ENCODE measurements around the gene CAMK4.

CAMK4 gene

GRCh38 chr5:111507276-111507675 lies 283.1 kb downstream of the CAMK4 start:
- no peak overlapping the region for H3K4me3 ChIP-seq (ENCODE audit: low read length)
- no peak for TF ChIP-seq CTCF (conservative IDR thresholded peaks at IDR 0.05; ENCODE audit: low read depth, low read length)

GRCh38 chr5:111509119-111509518 lies 284.9 kb downstream of the CAMK4 start:
- no peak overlapping the region for H3K4me3 ChIP-seq (ENCODE audit: low read length)
- no peak for TF ChIP-seq CTCF (conservative IDR thresholded peaks at IDR 0.05; ENCODE audit: low read depth, low read length)
- no peak for DNase-seq (ENCODE audit: low read depth)

More at GRCh38 chr5:111507276-111507675, 283.1 kb downstream of the CAMK4 start:
- DNase-seq (ENCODE audit: low read depth) = no peak

- peak; percentile 14 for DNase-seq (ENCODE audit: low read depth)
- peak overlapping the region; percentile 92 for H3K4me3 ChIP-seq (ENCODE audit: low read length)
- no peak for TF ChIP-seq CTCF (conservative IDR thresholded peaks at IDR 0.05; ENCODE audit: low read depth, low read length)
Measured at GRCh38 chr5:111511174-111511830, 287.1 kb downstream of the CAMK4 start.

DNA sequence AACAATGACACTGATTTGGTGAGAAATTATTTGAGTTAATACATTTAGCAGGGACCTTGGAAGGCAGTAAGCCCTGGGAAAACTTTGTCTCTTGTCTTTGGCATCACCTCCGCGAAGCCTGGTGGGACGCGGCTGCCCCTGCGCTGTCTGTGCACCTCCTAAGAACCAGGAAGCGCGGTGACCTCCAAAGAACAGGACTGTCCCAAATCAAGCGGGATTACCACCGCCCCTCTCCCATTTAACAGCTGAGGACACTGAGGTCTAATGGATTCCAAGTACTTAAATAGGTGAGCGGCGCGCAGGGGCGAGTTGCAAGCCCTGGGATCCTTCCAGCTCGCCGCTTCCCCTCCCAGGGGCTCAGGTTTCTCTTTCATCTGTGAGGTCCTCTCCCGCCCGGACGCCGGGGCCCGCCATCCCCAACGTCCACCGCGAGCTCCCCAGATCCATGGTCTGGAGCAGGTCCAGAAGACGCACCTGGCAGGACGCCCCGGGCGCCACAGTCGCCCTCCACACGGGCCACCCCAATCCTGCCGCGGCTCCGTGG lies 287.7 kb downstream of the CAMK4 start:
- H3K4me3 ChIP-seq (ENCODE audit: low read length) = peak overlapping the region; percentile 92
- no peak for TF ChIP-seq CTCF (conservative IDR thresholded peaks at IDR 0.05; ENCODE audit: low read depth, low read length)
- no peak for DNase-seq (ENCODE audit: low read depth)

- no peak for TF ChIP-seq CTCF (conservative IDR thresholded peaks at IDR 0.05; ENCODE audit: low read depth, low read length)
- peak; percentile 95 for DNase-seq (ENCODE audit: low read depth)
- peak within 1 kb of the TSS; percentile 92 for H3K4me3 ChIP-seq (ENCODE audit: low read length)
Measured at GRCh38 chr5:111512375-111513130, 288.4 kb downstream of the CAMK4 start, which contains the start of gene STARD4. STARD4 (minus strand) TSS chr5:111512535; CDS start chr5:111507433, 5,102 bp downstream.

GRCh38 chr5:111513131-111513520 lies 288.9 kb downstream of the CAMK4 start:
- TF ChIP-seq CTCF (conservative IDR thresholded peaks at IDR 0.05; ENCODE audit: low read depth, low read length) = no peak

More at GRCh38 chr5:111513131-111513520, 288.9 kb downstream of the CAMK4 start:
- no peak for DNase-seq (ENCODE audit: low read depth)
- peak overlapping the region; percentile 92 for H3K4me3 ChIP-seq (ENCODE audit: low read length)

All from retinal pigment epithelial cell (primary cell).